Neural cell (in vitro differentiated cells): ENCODE results near the gene DPH1. TPM values are rescaled to one million over a fixed set of nuclear protein-coding genes. Genes with fewer than 3 reads are reported as not detected.

Experiments
- H2AFZ ChIP-seq: fragments of 200-600, 300-800 bp; sonication (generic), shearing (Covaris generic); 2 replicates; pipeline ENCODE4 v1.6.0; 2014; ENCODE audit warnings: low read depth, mild to moderate bottlenecking, antibody characterized with exemption, low read length, moderate library complexity
- H3F3A ChIP-seq: fragments of 200-600 bp; shearing (Covaris generic); 2 replicates; pipeline ENCODE4 v1.6.1; 2016; ENCODE audit warnings: mild to moderate bottlenecking, moderate library complexity, mixed read lengths, antibody characterized with exemption, low read length; ENCODE audit not compliant: insufficient read depth, poor library complexity, severe bottlenecking
- H3K27ac ChIP-seq: fragments of 200-600, 300-800 bp; sonication (generic), shearing (Covaris generic); 2 replicates; pipeline ENCODE4 v1.5.1; 2014; ENCODE audit warnings: mild to moderate bottlenecking, low read length, moderate library complexity
- H3K27me3 ChIP-seq: fragments of 300-800, 200-600 bp; sonication (generic), shearing (Covaris generic); 2 replicates; pipeline ENCODE4 v1.6.0; 2014; ENCODE audit warnings: mild to moderate bottlenecking, low read depth, low read length, moderate library complexity; ENCODE audit not compliant: insufficient read depth
- H3K36me3 ChIP-seq: fragments of 300-800, 200-600 bp; sonication (generic), shearing (Covaris generic); 2 replicates; pipeline ENCODE4 v1.5.1; 2014; ENCODE audit warnings: mild to moderate bottlenecking, antibody characterized with exemption, low read length, moderate library complexity; ENCODE audit not compliant: insufficient read depth
- H3K4me2 ChIP-seq: fragments of 300-800, 200-600 bp; sonication (generic), shearing (Covaris generic); 2 replicates; pipeline ENCODE4 v1.6.0; 2014; ENCODE audit warnings: mild to moderate bottlenecking, low read length
- H3K4me3 ChIP-seq: fragments of 300-800, 200-600 bp; sonication (generic), shearing (Covaris generic); 2 replicates; pipeline ENCODE4 v1.5.1; 2014; ENCODE audit warnings: mild to moderate bottlenecking, low read length, moderate library complexity
- H3K79me2 ChIP-seq: fragments of 200-600 bp; shearing (Covaris generic); replicated peaks from 2 replicates; pipeline ENCODE4 v1.6.0; 2014; ENCODE audit warnings: mild to moderate bottlenecking, low read length, moderate library complexity; ENCODE audit not compliant: insufficient read depth
- H3K9ac ChIP-seq: fragments of 300-800, 200-600 bp; sonication (generic), shearing (Covaris generic); 2 replicates; pipeline ENCODE4 v1.6.1; 2016; ENCODE audit warnings: mild to moderate bottlenecking, low read length, mixed read lengths
- H3K9me2 ChIP-seq: fragments of 200-600 bp; shearing (Covaris generic); 2 replicates; pipeline ENCODE4 v1.6.1; 2016; ENCODE audit warnings: mild to moderate bottlenecking, low read length, mixed read lengths; ENCODE audit not compliant: insufficient read depth
- H3K9me3 ChIP-seq: fragments of 200-600, 300-800 bp; sonication (generic), shearing (Covaris generic); 2 replicates; pipeline ENCODE4 v1.6.1; 2016; ENCODE audit warnings: mild to moderate bottlenecking, mixed run types, low read length, moderate library complexity, mixed read lengths
- H4K20me1 ChIP-seq: fragments of 200-600 bp; shearing (Covaris generic); 2 replicates; pipeline ENCODE4 v1.6.1; 2016; ENCODE audit warnings: mild to moderate bottlenecking, mixed run types; ENCODE audit not compliant: insufficient read depth
- EP300 ChIP-seq: fragments of 450-650 bp; conservative IDR thresholded peaks from 2 replicates; pipeline ENCODE4 v1.6.1; 2014; ENCODE audit warnings: antibody characterized with exemption, mild to moderate bottlenecking, moderate library complexity; ENCODE audit not compliant: poor library complexity, severe bottlenecking
- EZH2 ChIP-seq: fragments of 200-600, 300-800 bp; shearing (Covaris generic), sonication (generic); IDR thresholded peaks from 2 replicates; pipeline ENCODE4 v1.6.1; 2014; ENCODE audit warnings: antibody characterized with exemption, low read length, borderline replicate concordance, mild to moderate bottlenecking; ENCODE audit not compliant: insufficient read depth, poor library complexity, severe bottlenecking
- MXI1 ChIP-seq: fragments of 450-650 bp; conservative IDR thresholded peaks from 2 replicates; pipeline ENCODE4 v1.6.1; 2014; ENCODE audit warnings: antibody characterized with exemption, mild to moderate bottlenecking; ENCODE audit not compliant: poor library complexity, severe bottlenecking
- POLR2AphosphoS5 ChIP-seq: IDR thresholded peaks from 2 replicates; pipeline ENCODE4 v1.6.1; 2012
- RAD21 ChIP-seq: fragments of 450-650 bp; conservative IDR thresholded peaks from 2 replicates; pipeline ENCODE4 v1.6.1; 2014; ENCODE audit warnings: antibody characterized with exemption, mild to moderate bottlenecking, moderate library complexity
- REST ChIP-seq: IDR thresholded peaks from 2 replicates; pipeline ENCODE4 v1.6.1; 2012; ENCODE audit warnings: borderline replicate concordance
- SMC3 ChIP-seq: fragments of 450-650 bp; conservative IDR thresholded peaks from 2 replicates; pipeline ENCODE4 v1.6.1; 2014; ENCODE audit warnings: antibody characterized with exemption, mild to moderate bottlenecking, moderate library complexity; ENCODE audit not compliant: poor library complexity
- TAF1 ChIP-seq: IDR thresholded peaks from 2 replicates; pipeline ENCODE4 v1.6.1; 2012; ENCODE audit warnings: low read depth
- polyA plus RNA-seq: library from polyadenylated mRNA; depleted of rRNA; stranded (reverse); fragments of >200 nt; gene quantifications from 2 replicates; pipeline ENCODE4 v1.2.3, GENCODE V29; 2014
- TF ChIP-seq, protein P1 (sequence below): fragments of 450-650 bp; IDR thresholded peaks from 2 replicates; pipeline ENCODE4 v1.5.1; 2014; ENCODE audit warnings: antibody characterized with exemption, mild to moderate bottlenecking, moderate library complexity; ENCODE audit not compliant: poor library complexity, severe bottlenecking

DPH1 gene
- polyA plus RNA-seq, 1 donor from 2014 or later = 44.8 TPM

DNA sequence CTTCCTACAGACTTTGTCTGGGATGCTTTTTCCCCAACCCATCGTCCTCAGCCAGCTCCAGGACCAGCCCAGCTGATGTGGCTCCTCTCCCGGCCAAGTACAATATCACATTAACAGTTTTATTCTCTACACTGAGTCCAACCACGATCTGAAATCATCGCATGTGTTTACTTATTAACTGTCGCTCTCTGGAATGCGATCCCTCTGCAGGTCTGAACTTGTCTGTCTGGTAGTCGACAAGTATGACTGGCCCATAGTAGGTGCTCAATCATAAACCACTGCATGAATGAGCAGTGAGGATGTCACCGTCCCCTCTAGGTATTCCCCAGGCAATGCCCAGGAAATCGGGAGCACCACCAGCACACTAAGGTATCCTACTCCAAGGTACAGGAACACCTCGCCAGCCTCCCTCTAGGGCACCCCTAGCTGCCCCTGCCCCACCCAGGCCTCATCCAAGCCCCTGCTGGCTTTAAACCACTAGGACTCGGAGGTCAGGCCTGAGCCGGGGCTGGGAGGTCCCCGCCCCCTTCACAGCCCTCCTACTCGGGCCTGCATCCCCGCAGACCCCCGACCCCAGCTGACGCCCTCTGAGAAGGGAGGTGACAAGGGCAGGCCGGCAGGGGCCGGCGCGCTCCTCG is 32.5 kb upstream of the DPH1 start:
- H3K27me3 ChIP-seq = no peaks in the 10 kb centered on the region
- no peak overlapping the region for H3K4me3 ChIP-seq
- H4K20me1 ChIP-seq = no peaks in the 10 kb centered on the region
- no peak overlapping the region for H3K4me2 ChIP-seq
- H3K36me3 ChIP-seq = no peaks in the 10 kb centered on the region
- H3K9me3 ChIP-seq = no peaks in the 10 kb centered on the region
- H2AFZ ChIP-seq = no peak overlapping the region
- H3K9ac ChIP-seq = no peak overlapping the region
- no peak for TF ChIP-seq POLR2AphosphoS5
- H3F3A ChIP-seq = no peaks in the 10 kb centered on the region
- H3K27ac ChIP-seq = peak overlapping the region; percentile 20
- no peaks in the 10 kb centered on the region for H3K79me2 ChIP-seq
- H3K9me2 ChIP-seq = no peaks in the 10 kb centered on the region

DNA sequence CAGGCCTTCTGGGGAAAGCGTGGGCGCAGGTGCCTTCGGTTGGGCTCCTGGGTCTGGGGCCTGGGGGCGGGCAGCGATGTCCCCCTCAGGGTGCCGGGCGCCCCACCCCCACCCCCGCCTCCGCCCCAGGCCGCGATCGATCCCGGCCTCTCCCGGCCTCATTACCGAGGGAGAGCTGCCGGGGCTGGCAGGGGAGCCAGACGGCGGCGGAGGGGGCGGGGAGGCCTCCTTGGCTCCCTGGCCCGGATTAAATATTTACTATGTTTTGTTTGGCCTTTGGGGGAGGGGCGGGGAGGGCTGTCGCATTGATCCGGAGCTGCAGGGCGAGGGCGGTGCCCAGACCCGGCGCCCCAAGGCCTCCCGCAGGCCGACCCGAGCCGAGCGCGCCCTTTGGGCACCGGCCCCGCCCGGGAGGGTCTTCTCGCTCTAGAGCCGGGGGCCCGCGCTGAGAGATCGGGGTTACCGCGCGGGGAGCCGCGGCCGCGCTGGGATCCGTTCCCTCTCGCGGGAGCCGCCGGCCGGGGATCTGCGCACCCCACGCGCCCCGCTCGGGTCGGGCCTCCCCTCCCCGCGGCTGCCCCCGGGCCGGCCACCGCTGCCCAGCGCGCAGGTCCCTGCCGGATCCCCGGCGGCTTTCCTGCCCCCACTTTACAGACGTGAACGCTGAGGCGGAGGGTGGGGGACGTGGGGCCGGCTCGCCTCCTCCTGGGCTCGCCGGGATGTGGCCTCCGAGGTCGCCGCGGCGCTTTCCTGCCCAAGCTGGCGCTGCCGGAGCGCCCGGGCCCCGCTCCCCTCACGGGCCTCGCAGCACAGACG is 31.8 kb upstream of the DPH1 start:
- Histone ChIP-seq H2AFZ (no peak overlapping the region), H3K4me3 (no peak overlapping the region), H3K9me3 (no peaks in the 10 kb centered on the region), H3K36me3 (no peaks in the 10 kb centered on the region), H4K20me1 (no peaks in the 10 kb centered on the region), H3F3A (no peaks in the 10 kb centered on the region), H3K9ac (no peak overlapping the region), H3K79me2 (no peaks in the 10 kb centered on the region), H3K27me3 (no peaks in the 10 kb centered on the region), H3K9me2 (no peaks in the 10 kb centered on the region), H3K4me2 (no peak overlapping the region), H3K27ac (no peak overlapping the region)
- TF ChIP-seq POLR2AphosphoS5 (no peak), RAD21 (no peak), REST (no peak), EZH2 (no peak), MXI1 (no peak), SMC3 (no peak), TAF1 (no peak), EP300 (no peak)
- TF ChIP-seq, protein P1, sequence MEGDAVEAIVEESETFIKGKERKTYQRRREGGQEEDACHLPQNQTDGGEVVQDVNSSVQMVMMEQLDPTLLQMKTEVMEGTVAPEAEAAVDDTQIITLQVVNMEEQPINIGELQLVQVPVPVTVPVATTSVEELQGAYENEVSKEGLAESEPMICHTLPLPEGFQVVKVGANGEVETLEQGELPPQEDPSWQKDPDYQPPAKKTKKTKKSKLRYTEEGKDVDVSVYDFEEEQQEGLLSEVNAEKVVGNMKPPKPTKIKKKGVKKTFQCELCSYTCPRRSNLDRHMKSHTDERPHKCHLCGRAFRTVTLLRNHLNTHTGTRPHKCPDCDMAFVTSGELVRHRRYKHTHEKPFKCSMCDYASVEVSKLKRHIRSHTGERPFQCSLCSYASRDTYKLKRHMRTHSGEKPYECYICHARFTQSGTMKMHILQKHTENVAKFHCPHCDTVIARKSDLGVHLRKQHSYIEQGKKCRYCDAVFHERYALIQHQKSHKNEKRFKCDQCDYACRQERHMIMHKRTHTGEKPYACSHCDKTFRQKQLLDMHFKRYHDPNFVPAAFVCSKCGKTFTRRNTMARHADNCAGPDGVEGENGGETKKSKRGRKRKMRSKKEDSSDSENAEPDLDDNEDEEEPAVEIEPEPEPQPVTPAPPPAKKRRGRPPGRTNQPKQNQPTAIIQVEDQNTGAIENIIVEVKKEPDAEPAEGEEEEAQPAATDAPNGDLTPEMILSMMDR = no peak
